HG02588 (cell line): Measurements from ENCODE around the gene SAT2.

Experiments used
- ATAC-seq: cut with Tn5 transposase; IDR thresholded peaks from one replicate; pipeline ENCODE4 v1.9.1; 2021; ENCODE audit warnings: mild to moderate bottlenecking, moderate library complexity; ENCODE audit not compliant: unreplicated experiment

SAT2 gene

GRCh38 chr17:7577327-7578199, 50.1 kb downstream of the SAT2 start:
- ATAC-seq, result no peak

- no peak for ATAC-seq
Measured at GRCh38 chr17:7576432-7576937, 51.1 kb downstream of the SAT2 start.
